PC-9 (cell line): ENCODE data around the gene CMTM7. TPM values are rescaled to one million over a fixed set of nuclear protein-coding genes. Genes with fewer than 3 reads are reported as not detected.

Source experiments
- BruUV-seq: library from RNA; stranded (reverse); fragments of 400-500 nt; replicated peaks from 2 replicates; lab custom pipeline; 2021; lab: Mats Ljungman, UMichigan
- CTCF ChIA-PET: fragments of 300-600 bp; sonication (Branson Sonifier 250); formaldehyde crosslinking; loops from one replicate; lab custom pipeline; 2022; ENCODE audit warnings: antibody characterized with exemption; lab: Charles Lee
- POLR2A ChIA-PET: fragments of 300-600 bp; sonication (Branson Sonifier 250); formaldehyde crosslinking; loops from one replicate; lab custom pipeline; 2022; ENCODE audit warnings: antibody characterized with exemption; ENCODE audit not compliant: unreplicated experiment; lab: Charles Lee
- DNase-seq, 2 experiments: peaks; one replicate each; pipeline versions ENCODE4 v3.0.0 to v3.0.0-alpha.2; 2015 to 2022; ENCODE audit warnings: mixed read lengths in 1 of 2
- H2AFZ ChIP-seq: fragments of 200-600 bp; sonication (generic); 2 replicates; pipeline ENCODE4 v1.8.1; 2017; ENCODE audit warnings: antibody characterized with exemption
- H3F3A ChIP-seq: fragments of 200-600 bp; sonication (generic); 2 replicates; pipeline ENCODE4 v1.8.1; 2017; ENCODE audit warnings: antibody characterized with exemption, mild to moderate bottlenecking, low read depth; ENCODE audit not compliant: insufficient read depth
- H3K27ac ChIP-seq: fragments of 200-600 bp; sonication (generic); 2 replicates; pipeline ENCODE4 v1.6.1; 2016; ENCODE audit warnings: mixed run types
- H3K27me3 ChIP-seq: fragments of 200-600 bp; sonication (generic); 2 replicates; pipeline ENCODE4 v1.6.1; 2016; ENCODE audit warnings: low read depth, mixed run types; ENCODE audit not compliant: insufficient read depth
- H3K36me3 ChIP-seq: fragments of 200-600 bp; sonication (generic); 2 replicates; pipeline ENCODE4 v1.6.1; 2016; ENCODE audit warnings: low read depth, mixed run types
- H3K4me1 ChIP-seq: fragments of 200-600 bp; sonication (generic); replicated peaks from 2 replicates; pipeline ENCODE4 v1.6.1; 2016; ENCODE audit warnings: mixed run types; ENCODE audit not compliant: insufficient read depth
- H3K4me2 ChIP-seq: fragments of 200-600 bp; sonication (generic); 2 replicates; pipeline ENCODE4 v1.6.1; 2017; ENCODE audit warnings: mixed run types
- H3K4me3 ChIP-seq: fragments of 200-600 bp; sonication (generic); 2 replicates; pipeline ENCODE4 v1.6.1; 2016; ENCODE audit warnings: mixed run types
- H3K79me2 ChIP-seq: fragments of 200-600 bp; sonication (generic); 2 replicates; pipeline ENCODE4 v1.6.1; 2017; ENCODE audit warnings: low read depth, mixed run types
- H3K9me2 ChIP-seq: fragments of 200-600 bp; sonication (generic); 2 replicates; pipeline ENCODE4 v1.8.1; 2017; ENCODE audit warnings: mild to moderate bottlenecking; ENCODE audit not compliant: insufficient read depth
- H3K9me3 ChIP-seq: fragments of 200-600 bp; sonication (generic); 2 replicates; pipeline ENCODE4 v1.8.1; 2016; ENCODE audit warnings: low read depth; ENCODE audit not compliant: insufficient read depth
- H4K20me1 ChIP-seq: fragments of 200-600 bp; sonication (generic); 2 replicates; pipeline ENCODE4 v1.8.1; 2017; ENCODE audit not compliant: insufficient read depth
- EZH2 ChIP-seq: fragments of 200-600 bp; sonication (generic); IDR thresholded peaks from 2 replicates; pipeline ENCODE4 v1.8.0; 2017; ENCODE audit warnings: antibody characterized with exemption, low read depth
- intact Hi-C: fragments of 100-400 bp; cut with micrococcal nuclease; formaldehyde crosslinking; loops from one replicate; pipeline ENCODE4 v1.10.0; 2022; ENCODE audit not compliant: unreplicated experiment
- total RNA-seq: library from RNA; stranded (reverse); gene quantifications from 2 replicates; pipeline ENCODE4 v1.2.3, GENCODE V29; 2021
- TF ChIP-seq, protein P1 (sequence below): fragments of 200-600 bp; sonication (generic); conservative IDR thresholded peaks from 2 replicates; pipeline ENCODE4 v1.6.1; 2017; ENCODE audit warnings: mixed run types, antibody characterized with exemption, mild to moderate bottlenecking, moderate library complexity

Gene CMTM7
- total RNA-seq, 1 experiment from 2014 or later = 37.1 TPM

DNA sequence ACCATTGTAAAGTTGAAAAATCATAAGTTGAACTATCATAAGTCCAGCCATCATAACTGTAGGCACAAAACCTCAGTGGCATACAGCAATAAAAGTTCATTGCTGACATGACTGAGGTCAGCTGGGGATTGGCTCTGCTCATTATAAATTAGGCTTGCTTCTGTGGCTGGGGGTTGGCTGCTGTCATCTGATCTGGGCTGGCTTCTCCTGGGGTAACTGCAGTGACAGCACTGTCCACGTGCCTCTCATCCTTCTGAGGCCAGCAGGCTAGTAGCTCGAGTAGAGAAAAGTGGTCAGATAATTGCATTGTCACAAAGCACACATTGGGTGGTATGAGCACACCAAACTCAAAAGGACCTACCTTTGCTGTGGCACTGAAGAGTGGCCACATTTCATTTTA, 31.3 kb downstream of the CMTM7 start:
- Histone ChIP-seq H3K36me3 (no peaks in the 10 kb centered on the region), H3K4me1 (peaks cover 55% of the 10 kb centered on the region), H3K9me2 (no peaks in the 10 kb centered on the region), H2AFZ (no peak overlapping the region), H3K27ac (peak overlapping the region; percentile 99), H3F3A (peaks cover 37% of the 10 kb centered on the region), H3K79me2 (peaks cover 61% of the 10 kb centered on the region), H3K9me3 (peaks cover 3% of the 10 kb centered on the region; the same call in 1 of the 2 replicates), H3K4me3 (no peak overlapping the region), H3K4me2 (peak overlapping the region; percentile 79; the same call in 1 of the 2 replicates), H3K27me3 (no peaks in the 10 kb centered on the region), H4K20me1 (no peaks in the 10 kb centered on the region)
- POLR2A ChIA-PET = interaction anchor here (0.7 kb wide), 1 partner anchor 8 kb away, joined by 3 read pairs; no protein-coding TSS in a partner anchor
- DNase-seq = no peak
- TF ChIP-seq EZH2 = no peak
- TF ChIP-seq, protein P1, sequence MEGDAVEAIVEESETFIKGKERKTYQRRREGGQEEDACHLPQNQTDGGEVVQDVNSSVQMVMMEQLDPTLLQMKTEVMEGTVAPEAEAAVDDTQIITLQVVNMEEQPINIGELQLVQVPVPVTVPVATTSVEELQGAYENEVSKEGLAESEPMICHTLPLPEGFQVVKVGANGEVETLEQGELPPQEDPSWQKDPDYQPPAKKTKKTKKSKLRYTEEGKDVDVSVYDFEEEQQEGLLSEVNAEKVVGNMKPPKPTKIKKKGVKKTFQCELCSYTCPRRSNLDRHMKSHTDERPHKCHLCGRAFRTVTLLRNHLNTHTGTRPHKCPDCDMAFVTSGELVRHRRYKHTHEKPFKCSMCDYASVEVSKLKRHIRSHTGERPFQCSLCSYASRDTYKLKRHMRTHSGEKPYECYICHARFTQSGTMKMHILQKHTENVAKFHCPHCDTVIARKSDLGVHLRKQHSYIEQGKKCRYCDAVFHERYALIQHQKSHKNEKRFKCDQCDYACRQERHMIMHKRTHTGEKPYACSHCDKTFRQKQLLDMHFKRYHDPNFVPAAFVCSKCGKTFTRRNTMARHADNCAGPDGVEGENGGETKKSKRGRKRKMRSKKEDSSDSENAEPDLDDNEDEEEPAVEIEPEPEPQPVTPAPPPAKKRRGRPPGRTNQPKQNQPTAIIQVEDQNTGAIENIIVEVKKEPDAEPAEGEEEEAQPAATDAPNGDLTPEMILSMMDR = no peak
- CTCF ChIA-PET = interaction anchor here (0.9 kb wide), 1 partner anchor 30 kb away, joined by 4 read pairs; no protein-coding TSS in a partner anchor
- intact Hi-C loops = loop anchor here (1.0 to 5.0 kb wide), 2 partner anchors 20 to 186 kb away; partner anchors contain the start of gene CMTM8
- no TSS peak for BruUV-seq

DNA sequence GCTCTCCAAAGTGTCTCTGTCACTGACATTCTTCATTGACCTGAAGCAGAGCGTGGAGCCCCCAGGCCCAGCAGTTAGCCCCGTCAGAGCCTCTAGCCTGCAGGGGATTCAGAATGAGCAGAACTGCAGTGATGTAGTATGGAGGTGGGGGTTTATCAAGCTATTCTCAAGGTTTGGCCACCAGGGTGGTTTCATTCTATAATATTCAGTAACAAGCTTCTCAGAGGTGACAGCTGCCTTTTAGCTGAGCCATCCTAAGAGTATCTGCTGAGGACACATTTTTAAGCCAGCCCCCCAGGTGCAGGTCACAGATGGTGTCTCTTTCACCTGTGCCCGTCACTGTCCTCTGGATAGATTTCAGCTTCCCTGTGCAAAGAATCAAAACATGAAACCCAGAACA, 31.9 kb downstream of the CMTM7 start:
- Histone ChIP-seq H3K9me3 (peaks cover 3% of the 10 kb centered on the region; the same call in 1 of the 2 replicates), H3K4me1 (peaks cover 56% of the 10 kb centered on the region), H3K27ac (no peak overlapping the region), H3K4me3 (no peak overlapping the region), H3K36me3 (no peaks in the 10 kb centered on the region), H3K4me2 (no peak overlapping the region), H3F3A (peaks cover 37% of the 10 kb centered on the region), H4K20me1 (no peaks in the 10 kb centered on the region), H2AFZ (no peak overlapping the region), H3K27me3 (no peaks in the 10 kb centered on the region), H3K79me2 (peaks cover 55% of the 10 kb centered on the region), H3K9me2 (no peaks in the 10 kb centered on the region)
- no peak for DNase-seq
- POLR2A ChIA-PET = no interaction called here
- CTCF ChIA-PET = no interaction called here
- BruUV-seq = no TSS peak
- intact Hi-C loops = loop anchor here (5.0 kb wide), 1 partner anchor 186 kb away; the partner anchor contains the start of gene CMTM8
- TF ChIP-seq, protein P1 = no peak
- TF ChIP-seq EZH2 = no peak

DNA sequence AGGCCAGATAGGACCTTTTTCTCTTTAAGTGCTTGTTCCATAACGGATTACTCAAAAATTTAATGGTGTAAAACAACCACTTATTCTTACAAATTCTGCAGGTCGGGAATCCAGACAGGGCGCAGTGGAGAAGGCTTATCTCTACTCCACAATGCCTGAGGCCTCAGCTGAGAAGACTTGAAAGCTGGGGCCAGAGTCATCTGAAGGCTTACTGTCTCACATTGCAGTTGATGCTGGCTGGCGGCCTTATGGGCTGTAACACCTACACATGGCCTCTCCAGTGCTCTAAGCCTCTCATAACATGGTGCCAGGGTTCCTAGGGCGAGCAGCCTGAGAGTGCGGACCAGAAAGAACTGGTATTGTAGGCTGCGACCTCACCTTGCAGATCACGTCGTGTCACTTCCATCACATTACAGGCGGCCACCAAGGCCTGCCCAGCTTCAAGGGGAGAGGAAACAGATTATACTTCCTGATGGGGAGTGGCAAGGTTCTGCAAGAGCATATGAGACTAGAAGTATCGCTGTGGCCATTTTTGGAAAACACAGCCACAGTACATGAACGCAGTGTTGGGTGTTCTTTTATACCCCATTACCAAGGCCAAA, 32.4 kb downstream of the CMTM7 start:
- POLR2A ChIA-PET = no interaction called here
- intact Hi-C loops = loop anchor here (5.0 kb wide), 1 partner anchor 187 kb away; the partner anchor contains the start of gene CMTM8

More for the DNA sequence above, 32.4 kb downstream of the CMTM7 start:
- DNase-seq = no peak
- Histone ChIP-seq H3K4me2 (no peak overlapping the region), H3F3A (peaks cover 34% of the 10 kb centered on the region), H3K4me1 (peaks cover 54% of the 10 kb centered on the region), H3K9me3 (peaks cover 1% of the 10 kb centered on the region; the same call in 1 of the 2 replicates), H3K27me3 (no peaks in the 10 kb centered on the region), H3K79me2 (peaks cover 53% of the 10 kb centered on the region), H3K36me3 (no peaks in the 10 kb centered on the region), H3K9me2 (no peaks in the 10 kb centered on the region), H3K4me3 (no peak overlapping the region), H3K27ac (no peak overlapping the region), H2AFZ (no peak overlapping the region), H4K20me1 (no peaks in the 10 kb centered on the region)
- CTCF ChIA-PET = no interaction called here
- BruUV-seq = no TSS peak
- no peak for TF ChIP-seq EZH2
- TF ChIP-seq, protein P1 = no peak
